GM12878 (cell line): ENCODE results near the gene NPB. TPM values are rescaled to one million over a fixed set of nuclear protein-coding genes. Genes with fewer than 3 reads are reported as not detected.
A peak's percentile ranks its signal among the peaks of the same experiment; 100 is the strongest.

ENCODE experiments used
- EP300 ChIP-seq, 2 experiments: fragments of 150-350 bp in 1 of 2; IDR thresholded peaks; 2 replicates each; pipeline ENCODE4 v1.6.1; 2011 to 2012; ENCODE audit warnings: low read depth in 2 of 2, low read length in 2 of 2, borderline replicate concordance in 1 of 2, improper control_type of control experiment in 1 of 2, inconsistent platforms in 1 of 2; ENCODE audit not compliant: control insufficient read depth in 1 of 2
- NRF1 ChIP-seq: conservative IDR thresholded peaks from 2 replicates; pipeline ENCODE4 v1.6.1; 2011; ENCODE audit warnings: mild to moderate bottlenecking, low read depth, low read length, improper control_type of control experiment
- POLR2A ChIP-seq: IDR thresholded peaks from 2 replicates; pipeline ENCODE4 v1.6.1; 2011; ENCODE audit warnings: low read depth, mild to moderate bottlenecking, low read length
- SMAD1 ChIP-seq: fragments of 450-650 bp; IDR thresholded peaks from 2 replicates; pipeline ENCODE4 v1.6.1; 2018; ENCODE audit warnings: mild to moderate bottlenecking, low read depth; ENCODE audit not compliant: partially characterized antibody
- SMAD5 ChIP-seq: IDR thresholded peaks from 2 replicates; pipeline ENCODE4 v1.6.1; 2016; ENCODE audit warnings: antibody characterized with exemption, low read depth
- SP1 ChIP-seq: IDR thresholded peaks from one replicate; pipeline ENCODE4 v1.6.1; 2011; ENCODE audit warnings: low read depth, low read length
- SPI1 ChIP-seq: IDR thresholded peaks from 2 replicates; pipeline ENCODE4 v1.6.1; 2011; ENCODE audit warnings: low read depth, mild to moderate bottlenecking, low read length, moderate library complexity, borderline replicate concordance; ENCODE audit not compliant: insufficient read depth
- SREBF1 ChIP-seq: IDR thresholded peaks from 2 replicates; pipeline ENCODE4 v1.6.1; 2012; ENCODE audit warnings: mild to moderate bottlenecking, low read length
- SUZ12 ChIP-seq: fragments of 200-600 bp; sonication (generic); IDR thresholded peaks from one replicate; pipeline ENCODE4 v1.6.1; 2018; ENCODE audit warnings: antibody characterized with exemption, mild to moderate bottlenecking; ENCODE audit not compliant: unreplicated experiment
- USF2 ChIP-seq: IDR thresholded peaks from 2 replicates; pipeline ENCODE4 v1.6.1; 2011; ENCODE audit warnings: low read depth, low read length, improper control_type of control experiment, borderline replicate concordance
- WRNIP1 ChIP-seq: IDR thresholded peaks from 2 replicates; pipeline ENCODE4 v1.6.1; 2011; ENCODE audit warnings: low read depth, low read length, improper control_type of control experiment, borderline replicate concordance
- ZNF207 ChIP-seq: fragments of 450-650 bp; IDR thresholded peaks from 2 replicates; pipeline ENCODE4 v1.6.1; 2014; ENCODE audit warnings: antibody characterized with exemption, mild to moderate bottlenecking, borderline replicate concordance
- ZNF24 ChIP-seq: fragments of 450-650 bp; IDR thresholded peaks from 2 replicates; pipeline ENCODE4 v1.6.1; 2017; ENCODE audit warnings: antibody characterized with exemption, mild to moderate bottlenecking
- ZNF384 ChIP-seq: IDR thresholded peaks from 2 replicates; pipeline ENCODE4 v1.6.1; 2012; ENCODE audit warnings: low read depth, mild to moderate bottlenecking, low read length, improper control_type of control experiment, borderline replicate concordance
- ZNF592 ChIP-seq: fragments of 450-650 bp; IDR thresholded peaks from 2 replicates; pipeline ENCODE4 v1.6.1; 2017; ENCODE audit warnings: mild to moderate bottlenecking, moderate library complexity
- polyA plus RNA-seq, 11 experiments: library from polyadenylated mRNA; depleted of rRNA in 4 of 11; unstranded in 6 of 11; stranded (reverse) in 5 of 11; fragments of >200 nt; fragmentation: Nextera tagmentation in 4 of 11; fragmentation: Illumina TruSeq in 1 of 11; extraction: Ambion mirVana in 4 of 11; extraction: Trizol in 1 of 11; gene quantifications; 1 replicate in 1 of 11; 2 replicates in 10 of 11; pipeline versions ENCODE4 v1.2.1 to v1.2.3, GENCODE V29; 2011 to 2016; ENCODE audit warnings: inconsistent platforms in 2 of 11, missing spikeins in 2 of 11, low read depth in 1 of 11
- total RNA-seq, 4 experiments: library from RNA; depleted of rRNA in 3 of 4; stranded (reverse); fragments of >200 nt in 3 of 4; fragmentation: Illumina TruSeq in 1 of 4; extraction: Trizol in 1 of 4; gene quantifications; 2 replicates each; pipeline versions ENCODE4 v1.2.1 to v1.2.3, GENCODE V29; 2013 to 2021
- TF ChIP-seq, protein P1 (sequence below): fragments of 450-650 bp; IDR thresholded peaks from 2 replicates; pipeline ENCODE4 v1.6.1; 2017; ENCODE audit warnings: mild to moderate bottlenecking
- TF ChIP-seq, protein P2 (sequence below): IDR thresholded peaks from 2 replicates; pipeline ENCODE4 v1.6.1; 2012; ENCODE audit warnings: mild to moderate bottlenecking, low read depth, low read length

Gene NPB
- total and polyA plus RNA-seq, 10 of the 15 experiments (the other 5 are each of a cell fraction or from before 2014, with no cell fraction given) = 0.03 to 0.40 (median 0.15) TPM; not detected in 2

- no peak for TF ChIP-seq USF2
- TF ChIP-seq SREBF1 = no peak
- TF ChIP-seq ZNF384 = no peak
- TF ChIP-seq SMAD5 = no peak
- TF ChIP-seq, protein P1, sequence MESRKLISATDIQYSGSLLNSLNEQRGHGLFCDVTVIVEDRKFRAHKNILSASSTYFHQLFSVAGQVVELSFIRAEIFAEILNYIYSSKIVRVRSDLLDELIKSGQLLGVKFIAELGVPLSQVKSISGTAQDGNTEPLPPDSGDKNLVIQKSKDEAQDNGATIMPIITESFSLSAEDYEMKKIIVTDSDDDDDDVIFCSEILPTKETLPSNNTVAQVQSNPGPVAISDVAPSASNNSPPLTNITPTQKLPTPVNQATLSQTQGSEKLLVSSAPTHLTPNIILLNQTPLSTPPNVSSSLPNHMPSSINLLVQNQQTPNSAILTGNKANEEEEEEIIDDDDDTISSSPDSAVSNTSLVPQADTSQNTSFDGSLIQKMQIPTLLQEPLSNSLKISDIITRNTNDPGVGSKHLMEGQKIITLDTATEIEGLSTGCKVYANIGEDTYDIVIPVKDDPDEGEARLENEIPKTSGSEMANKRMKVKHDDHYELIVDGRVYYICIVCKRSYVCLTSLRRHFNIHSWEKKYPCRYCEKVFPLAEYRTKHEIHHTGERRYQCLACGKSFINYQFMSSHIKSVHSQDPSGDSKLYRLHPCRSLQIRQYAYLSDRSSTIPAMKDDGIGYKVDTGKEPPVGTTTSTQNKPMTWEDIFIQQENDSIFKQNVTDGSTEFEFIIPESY = no peak
- TF ChIP-seq ZNF24 = peak; percentile 46; the same call in 1 of the 2 replicates
- no peak for TF ChIP-seq SMAD1
- no peak for TF ChIP-seq SPI1
- TF ChIP-seq SUZ12 = no peak
- TF ChIP-seq ZNF207 = no peak
- TF ChIP-seq POLR2A = peak; percentile 92
- TF ChIP-seq WRNIP1 = no peak
- no peak for TF ChIP-seq EP300 (IDR thresholded peaks at IDR 0.05; ENCODE audit: borderline replicate concordance in 1 of 2, control insufficient read depth in 1 of 2, low read depth in 2 of 2, low read length in 2 of 2)
- TF ChIP-seq, protein P2, sequence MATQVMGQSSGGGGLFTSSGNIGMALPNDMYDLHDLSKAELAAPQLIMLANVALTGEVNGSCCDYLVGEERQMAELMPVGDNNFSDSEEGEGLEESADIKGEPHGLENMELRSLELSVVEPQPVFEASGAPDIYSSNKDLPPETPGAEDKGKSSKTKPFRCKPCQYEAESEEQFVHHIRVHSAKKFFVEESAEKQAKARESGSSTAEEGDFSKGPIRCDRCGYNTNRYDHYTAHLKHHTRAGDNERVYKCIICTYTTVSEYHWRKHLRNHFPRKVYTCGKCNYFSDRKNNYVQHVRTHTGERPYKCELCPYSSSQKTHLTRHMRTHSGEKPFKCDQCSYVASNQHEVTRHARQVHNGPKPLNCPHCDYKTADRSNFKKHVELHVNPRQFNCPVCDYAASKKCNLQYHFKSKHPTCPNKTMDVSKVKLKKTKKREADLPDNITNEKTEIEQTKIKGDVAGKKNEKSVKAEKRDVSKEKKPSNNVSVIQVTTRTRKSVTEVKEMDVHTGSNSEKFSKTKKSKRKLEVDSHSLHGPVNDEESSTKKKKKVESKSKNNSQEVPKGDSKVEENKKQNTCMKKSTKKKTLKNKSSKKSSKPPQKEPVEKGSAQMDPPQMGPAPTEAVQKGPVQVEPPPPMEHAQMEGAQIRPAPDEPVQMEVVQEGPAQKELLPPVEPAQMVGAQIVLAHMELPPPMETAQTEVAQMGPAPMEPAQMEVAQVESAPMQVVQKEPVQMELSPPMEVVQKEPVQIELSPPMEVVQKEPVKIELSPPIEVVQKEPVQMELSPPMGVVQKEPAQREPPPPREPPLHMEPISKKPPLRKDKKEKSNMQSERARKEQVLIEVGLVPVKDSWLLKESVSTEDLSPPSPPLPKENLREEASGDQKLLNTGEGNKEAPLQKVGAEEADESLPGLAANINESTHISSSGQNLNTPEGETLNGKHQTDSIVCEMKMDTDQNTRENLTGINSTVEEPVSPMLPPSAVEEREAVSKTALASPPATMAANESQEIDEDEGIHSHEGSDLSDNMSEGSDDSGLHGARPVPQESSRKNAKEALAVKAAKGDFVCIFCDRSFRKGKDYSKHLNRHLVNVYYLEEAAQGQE = no peak
- TF ChIP-seq ZNF592 = 0 out of 2 replicates have a peak, but pooled peaks have one; percentile 42
- TF ChIP-seq NRF1 = peak; percentile 67
- no peak for TF ChIP-seq SP1
These were observed 15.7 kb downstream of the NPB start, which contains the start of gene SIRT7 (continued) for GRCh38 chr17:81917565-81918332.
